Measurements from ENCODE around the gene PFKFB4. TPM values are rescaled to one million over a fixed set of nuclear protein-coding genes. Genes with fewer than 3 reads are reported as not detected.

PFKFB4 gene
- total RNA-seq, 1 donor from 2014 or later: 10.7 TPM

DNA sequence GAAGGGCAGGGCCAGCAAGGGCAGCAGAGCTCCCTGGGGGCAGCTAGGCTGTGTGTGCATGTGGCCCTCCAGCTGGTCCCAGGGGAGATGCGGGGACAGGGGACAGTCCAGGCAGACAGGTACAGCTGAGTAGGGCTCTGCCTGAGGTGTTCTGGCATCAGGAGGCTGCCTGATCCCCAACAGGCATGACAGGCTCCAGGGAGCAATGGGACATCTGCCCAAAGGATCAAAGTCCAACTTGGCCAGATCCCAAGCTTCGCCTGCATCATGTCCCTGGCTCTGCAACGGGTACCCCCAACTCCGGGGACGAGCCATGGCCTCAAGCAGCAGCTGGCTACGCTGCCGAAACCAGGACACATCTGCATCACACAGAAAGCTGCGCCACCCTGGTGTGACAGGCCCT lies 88.3 kb downstream of the PFKFB4 start:
- no peak for DNase-seq (ENCODE audit: extremely low read depth, low read depth, low spot score)

Other genes with a start within 250 kb of the PFKFB4 start
- gene SPINK8, start 223.1 kb downstream of the PFKFB4 start, total RNA-seq: not detected in 2 replicates
- not detected in 2 replicates for gene FBXW12, start 184.6 kb downstream of the PFKFB4 start, total RNA-seq
- 35.3 and 35.4 TPM in 2 replicates for gene PLXNB1, start 126.7 kb downstream of the PFKFB4 start, total RNA-seq
- 10.8 and 12.7 TPM in 2 replicates for gene CCDC51, start 116.7 kb downstream of the PFKFB4 start, total RNA-seq
- gene TMA7, start 116.5 kb downstream of the PFKFB4 start, total RNA-seq: 390 and 429 TPM in 2 replicates
- gene ATRIP, start 110.1 kb downstream of the PFKFB4 start, total RNA-seq: 4.7 and 8.6 TPM in 2 replicates
- gene SHISA5, start 52.6 kb downstream of the PFKFB4 start, total RNA-seq: 297 and 305 TPM in 2 replicates
- gene UCN2, start 7.0 kb upstream of the PFKFB4 start, total RNA-seq: 0.24 and 1.2 TPM in 2 replicates
- 20.0 and 25.0 TPM in 2 replicates for gene COL7A1, start 38.5 kb upstream of the PFKFB4 start, total RNA-seq
- 207 and 225 TPM in 2 replicates for gene UQCRC1, start 52.8 kb upstream of the PFKFB4 start, total RNA-seq
- gene TMEM89, start 65.0 kb upstream of the PFKFB4 start, total RNA-seq: not detected in 2 replicates
- 26.4 and 31.1 TPM in 2 replicates for gene SLC26A6, start 78.7 kb upstream of the PFKFB4 start, total RNA-seq
- gene CELSR3, start 106.1 kb upstream of the PFKFB4 start, total RNA-seq: 1.1 and 2.2 TPM in 2 replicates
- 18.6 and 34.7 TPM in 2 replicates for gene NCKIPSD, start 129.1 kb upstream of the PFKFB4 start, total RNA-seq
- gene IP6K2, start 160.4 kb upstream of the PFKFB4 start, total RNA-seq: 66.1 and 73.3 TPM in 2 replicates

Data from glomerular endothelial cell (primary cell).